Esophagus muscularis mucosa (tissue), 4 donors: ENCODE measurements around the gene HTT. TPM values are rescaled to one million over a fixed set of nuclear protein-coding genes. Genes with fewer than 3 reads are reported as not detected.

Experiments used
- DNase-seq: peaks from one replicate; pipeline ENCODE4 v3.0.0-alpha.2; 2017; ENCODE audit errors: extremely low spot score
- H3K27ac ChIP-seq, 4 donors: fragments of 200-600 bp; sonication (generic); replicated peaks in 1 of 4; 1 replicate in 3 of 4; 2 replicates in 1 of 4; pipeline ENCODE4 v1.5.1; 2016 to 2019; ENCODE audit warnings: mild to moderate bottlenecking in 1 of 4
- H3K27me3 ChIP-seq, 4 donors: fragments of 200-600 bp; sonication (generic); one replicate each; pipeline versions ENCODE4 v1.5.1 to v1.6.0; 2016 to 2019
- H3K36me3 ChIP-seq, 4 donors: fragments of 200-600 bp; sonication (generic); one replicate each; pipeline ENCODE4 v1.5.1; 2016 to 2019
- H3K4me1 ChIP-seq, 4 donors: fragments of 200-600 bp; sonication (generic); one replicate each; pipeline ENCODE4 v1.5.1; 2016 to 2019
- H3K4me3 ChIP-seq, 4 donors: fragments of 200-600 bp; sonication (generic); 1 replicate in 2 of 4; 2 replicates in 2 of 4; pipeline ENCODE4 v1.5.1; 2016 to 2019; ENCODE audit warnings: mild to moderate bottlenecking in 4 of 4, moderate library complexity in 1 of 4
- H3K9me3 ChIP-seq, 4 donors: fragments of 200-600 bp; sonication (generic); 1 replicate in 3 of 4; 2 replicates in 1 of 4; pipeline ENCODE4 v1.5.1; 2016 to 2019
- CTCF ChIP-seq, 3 experiments: fragments of 200-600 bp in 2 of 3; fragments of 450-650 bp in 1 of 3; sonication (generic) in 2 of 3; IDR thresholded peaks; one replicate each; pipeline ENCODE4 v1.5.1; 2017 to 2019; ENCODE audit warnings: antibody characterized with exemption in 3 of 3, mild to moderate bottlenecking in 2 of 3, moderate library complexity in 1 of 3
- EP300 ChIP-seq: sonication (generic); formaldehyde crosslinking; IDR thresholded peaks from one replicate; pipeline ENCODE4 v1.6.1; 2017; ENCODE audit warnings: antibody characterized with exemption
- POLR2A ChIP-seq: fragments of 450-650 bp; IDR thresholded peaks from one replicate; pipeline ENCODE4 v1.6.1; 2017; ENCODE audit warnings: antibody characterized with exemption, moderate library complexity, mild to moderate bottlenecking, low read depth
- POLR2AphosphoS5 ChIP-seq, 2 donors: sonication (generic); formaldehyde crosslinking; IDR thresholded peaks; one replicate each; pipeline ENCODE4 v1.6.1; 2017; ENCODE audit warnings: antibody characterized with exemption in 2 of 2
- whole genome bisulfite sequencing: methylation state at CpG from one replicate; pipeline ENCODE4 v1.1.5; 2018; 5-methylcytosine and 5-hydroxymethylcytosine counted together
- intact Hi-C: fragments of 100-400 bp; cut with DNase I; formaldehyde crosslinking; loops from one replicate; pipeline ENCODE4 v1.15.1; 2023
- total RNA-seq, 4 donors: library from RNA; depleted of rRNA; stranded (reverse); fragments of >200 nt; gene quantifications; one replicate each; pipeline versions ENCODE4 v1.1.0 to v1.2.1, GENCODE V29; 2016

The HTT gene
- total RNA-seq, 4 donors from 2014 or later = 30.2 to 65.7 (median 49.3) TPM

DNA sequence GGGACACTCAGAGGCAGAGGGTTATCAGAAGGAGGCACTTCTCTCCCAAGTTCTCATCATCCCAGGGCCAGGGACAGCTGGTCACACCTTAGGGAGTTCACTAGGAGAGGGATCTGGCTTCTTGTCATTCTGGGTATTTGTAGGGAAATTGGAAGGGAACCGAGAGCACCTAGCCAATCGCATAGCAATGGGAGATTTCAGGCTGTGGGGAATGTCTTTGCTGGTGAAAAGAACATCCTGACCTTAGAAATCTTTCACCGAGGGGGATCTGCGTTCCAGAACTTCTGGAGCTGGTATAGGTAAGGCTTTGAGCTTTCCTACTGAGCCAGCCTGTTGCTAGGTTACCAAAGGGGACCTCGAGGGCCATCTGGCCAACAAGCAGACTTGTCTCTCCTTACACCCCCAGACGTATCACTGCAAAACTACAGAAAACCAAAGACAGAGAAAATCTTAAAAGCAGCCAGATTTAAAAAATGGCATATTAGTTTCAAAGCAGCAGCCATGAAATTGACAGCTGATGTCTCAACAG, 6.9 kb upstream of the HTT start:
- no peaks in the 10 kb centered on the region for H3K36me3 ChIP-seq
- no peak for DNase-seq
- TF ChIP-seq EP300 (no peak), CTCF (IDR thresholded peaks at IDR 0.05) (no peak), POLR2AphosphoS5 (IDR thresholded peaks at IDR 0.05) (no peak), POLR2A (no peak)
- H3K4me1 ChIP-seq = no peaks in the 10 kb centered on the region
- no peak overlapping the region for H3K4me3 ChIP-seq
- H3K27ac ChIP-seq = no peak overlapping the region
- no peaks in the 10 kb centered on the region for H3K27me3 ChIP-seq
- intact Hi-C loops = no loop called here
- WGBS = 77% methylated on average over 6 of the region's 6 CpGs
- no peaks in the 10 kb centered on the region for H3K9me3 ChIP-seq

- TF ChIP-seq POLR2A (no peak), POLR2AphosphoS5 (IDR thresholded peaks at IDR 0.05) (no peak), CTCF (IDR thresholded peaks at IDR 0.05) (no peak), EP300 (no peak)
- H3K4me1 ChIP-seq = peaks cover 7 to 8% (median 8%) of the 10 kb centered on the region in 4 donors
- WGBS = 84% methylated on average over 16 of the region's 16 CpGs
- no peaks in the 10 kb centered on the region for H3K36me3 ChIP-seq
- H3K27ac ChIP-seq = no peak overlapping the region
- no peaks in the 10 kb centered on the region for H3K9me3 ChIP-seq
- intact Hi-C loops = no loop called here
- no peak overlapping the region for H3K4me3 ChIP-seq
- peaks cover 0 to 4% (median 0%) of the 10 kb centered on the region in 4 donors for H3K27me3 ChIP-seq
- DNase-seq = no peak
Observed at GRCh38 chr4:3069661-3070199, 4.8 kb upstream of the HTT start.

DNA sequence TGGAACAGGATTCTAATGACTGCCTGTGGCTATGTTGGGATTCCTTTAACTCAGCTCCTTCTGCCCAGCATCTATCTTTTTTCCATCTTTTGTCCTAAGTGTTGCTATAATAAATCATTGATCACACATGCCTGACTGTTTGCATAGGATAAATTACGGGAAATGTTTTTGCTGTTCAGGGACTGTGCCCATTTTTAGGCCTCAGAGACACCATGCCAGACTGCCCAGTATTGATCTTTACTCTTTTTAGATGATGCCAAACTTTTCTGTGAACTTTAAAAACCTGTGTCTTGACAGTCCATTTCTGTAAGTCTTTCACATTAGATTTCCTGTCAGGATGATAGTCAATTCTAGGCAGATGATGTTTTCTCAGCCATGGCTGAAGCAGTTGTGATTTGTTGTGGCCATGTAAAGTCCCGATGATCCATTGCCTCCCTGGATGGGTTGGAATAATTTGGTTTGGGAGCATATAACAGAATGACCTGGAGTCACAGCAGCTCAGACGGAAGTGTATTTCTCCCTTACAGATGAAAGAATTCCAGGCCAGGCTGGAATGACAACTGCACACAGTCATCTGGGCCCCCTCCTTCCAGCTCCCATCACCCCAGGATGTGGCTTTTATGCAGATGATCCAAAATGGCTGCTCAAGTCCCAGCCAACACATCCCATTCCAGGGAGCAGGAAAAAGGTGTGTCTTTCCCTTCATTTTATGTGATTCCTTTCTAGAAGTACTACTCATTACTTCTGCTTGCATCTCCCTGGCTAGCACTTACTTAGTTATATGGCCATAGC, 3.6 kb upstream of the HTT start:
- Histone ChIP-seq H3K36me3 (no peaks in the 10 kb centered on the region), H3K27ac (no peak overlapping the region), H3K9me3 (no peaks in the 10 kb centered on the region), H3K27me3 (peaks cover 0 to 4% (median 0%) of the 10 kb centered on the region in 4 donors), H3K4me1 (peaks cover 12 to 19% (median 16%) of the 10 kb centered on the region in 4 donors), H3K4me3 (no peak overlapping the region)
- no peak for DNase-seq
- intact Hi-C loops = no loop called here
- TF ChIP-seq EP300 = no peak
- no peak for TF ChIP-seq POLR2A
- no peak for TF ChIP-seq POLR2AphosphoS5 (IDR thresholded peaks at IDR 0.05)
- TF ChIP-seq CTCF (IDR thresholded peaks at IDR 0.05) = no peak
- 78% methylated on average over 3 of the region's 3 CpGs for WGBS

DNA sequence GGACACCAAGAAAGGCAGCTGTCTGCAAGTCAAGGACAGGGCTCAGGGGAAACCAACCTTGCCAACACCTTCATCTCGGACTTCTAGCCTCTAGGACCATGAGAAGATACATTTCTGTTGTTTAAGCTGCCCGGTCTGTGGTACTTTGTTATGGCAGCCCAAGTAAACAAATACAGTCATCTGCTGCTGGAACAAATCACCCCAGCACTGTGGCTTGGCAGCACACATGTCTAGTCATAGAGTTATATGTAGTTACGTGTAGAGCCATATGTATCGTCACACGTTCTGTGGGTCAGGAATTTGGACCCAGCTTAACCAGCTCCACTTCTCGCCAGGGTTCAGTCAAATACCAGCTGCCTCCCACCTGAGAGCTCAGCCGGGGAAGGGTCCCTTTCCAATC, 2.7 kb upstream of the HTT start:
- no peaks in the 10 kb centered on the region for H3K36me3 ChIP-seq
- no peaks in the 10 kb centered on the region for H3K9me3 ChIP-seq
- 93% methylated on average over 7 of the region's 7 CpGs for WGBS

More for the DNA sequence above, 2.7 kb upstream of the HTT start:
- TF ChIP-seq EP300 (no peak), CTCF (IDR thresholded peaks at IDR 0.05) (no peak), POLR2AphosphoS5 (IDR thresholded peaks at IDR 0.05) (no peak), POLR2A (no peak)
- intact Hi-C loops = no loop called here
- Histone ChIP-seq H3K27me3 (peaks cover 0 to 4% (median 0%) of the 10 kb centered on the region in 4 donors), H3K27ac (no peak overlapping the region), H3K4me1 (peaks cover 21 to 28% (median 25%) of the 10 kb centered on the region in 4 donors), H3K4me3 (no peak overlapping the region)
- no peak for DNase-seq
